K562 (cell line): Measurements from ENCODE around the gene ZDHHC24. TPM values are rescaled to one million over a fixed set of nuclear protein-coding genes. Genes with fewer than 3 reads are reported as not detected.

ENCODE experiments used
- BRD4 ChIP-seq: fragments of 200-600 bp; sonication (generic); IDR thresholded peaks from 2 replicates; pipeline ENCODE4 v1.6.1; 2017; ENCODE audit warnings: inconsistent platforms
- CREB1 ChIP-seq, 2 experiments: sonication (generic) in 1 of 2; formaldehyde crosslinking in 1 of 2; IDR thresholded peaks; 2 replicates each; pipeline versions ENCODE4 v1.6.1 to v1.8.0; 2012 to 2022; ENCODE audit warnings: inconsistent platforms in 1 of 2, mild to moderate bottlenecking in 1 of 2, missing genetic modification reagents in 1 of 2, moderate library complexity in 1 of 2
- CREM ChIP-seq: IDR thresholded peaks from 2 replicates; pipeline ENCODE4 v1.6.1; 2014; ENCODE audit warnings: antibody characterized with exemption, low read depth
- EGR1 ChIP-seq: fragments of 450-650 bp; conservative IDR thresholded peaks from 2 replicates; pipeline ENCODE4 v1.6.1; 2017; ENCODE audit warnings: mild to moderate bottlenecking
- EHMT2 ChIP-seq: fragments of 450-650 bp; IDR thresholded peaks from 2 replicates; pipeline ENCODE4 v1.6.1; 2018; ENCODE audit warnings: antibody characterized with exemption
- ESRRA ChIP-seq: fragments of 450-650 bp; IDR thresholded peaks from 2 replicates; pipeline ENCODE4 v1.6.1; 2014; ENCODE audit warnings: low read depth, mild to moderate bottlenecking, moderate library complexity, borderline replicate concordance
- MCM3 ChIP-seq: fragments of 450-650 bp; IDR thresholded peaks from 2 replicates; pipeline ENCODE4 v1.6.1; 2016
- MTF1 ChIP-seq: fragments of 250-450 bp; sonication (Bioruptor Pico); IDR thresholded peaks from 2 replicates; pipeline ENCODE4 v1.9.0; 2021; ENCODE audit warnings: moderate library complexity, mild to moderate bottlenecking, inconsistent platforms, borderline replicate concordance
- RBM15 ChIP-seq: fragments of 200-400 bp; formaldehyde crosslinking; IDR thresholded peaks from 2 replicates; pipeline ENCODE4 v1.6.1; 2018; ENCODE audit warnings: mild to moderate bottlenecking, low read length, moderate library complexity; ENCODE audit not compliant: insufficient read depth
- SP1 ChIP-seq: sonication (generic); formaldehyde crosslinking; IDR thresholded peaks from 2 replicates; pipeline ENCODE4 v1.8.1; 2022; ENCODE audit warnings: mild to moderate bottlenecking, missing genetic modification reagents
- ZNF239 ChIP-seq: fragments of 250-450 bp; sonication (Bioruptor Pico); IDR thresholded peaks from 2 replicates; pipeline ENCODE4 v1.4.0; 2020; ENCODE audit warnings: mild to moderate bottlenecking
- ZNF282 ChIP-seq: sonication (generic); formaldehyde crosslinking; IDR thresholded peaks from 2 replicates; pipeline ENCODE4 v1.8.1; 2023; ENCODE audit warnings: missing genetic modification reagents
- polyA plus RNA-seq, 8 experiments: library from polyadenylated mRNA; depleted of rRNA in 4 of 8; stranded (reverse) in 5 of 8; unstranded in 3 of 8; fragments of >200 nt; fragmentation: Nextera tagmentation in 2 of 8; fragmentation: Illumina TruSeq in 1 of 8; extraction: Ambion mirVana in 2 of 8; extraction: Trizol in 1 of 8; gene quantifications; 2 replicates each; pipeline versions ENCODE4 v1.2.1 to v1.2.3, GENCODE V29; 2011 to 2014; ENCODE audit warnings: inconsistent platforms in 1 of 8, missing spikeins in 1 of 8
- total RNA-seq, 7 experiments: library from RNA; depleted of rRNA in 6 of 7; stranded (reverse); fragments of >200 nt in 6 of 7; fragmentation: Illumina TruSeq in 2 of 7; extraction: Trizol in 2 of 7; gene quantifications; 2 replicates each; pipeline versions ENCODE4 v1.2.1 to v1.2.3, GENCODE V29; 2011 to 2021; ENCODE audit warnings: low replicate concordance in 1 of 7
- TF ChIP-seq, protein P1 (sequence below): IDR thresholded peaks from 2 replicates; pipeline ENCODE4 v1.6.1; 2011; ENCODE audit not compliant: insufficient read length; ENCODE audit errors: extremely low read depth
- TF ChIP-seq, protein P2 (sequence below), 2 experiments: IDR thresholded peaks; 2 replicates each; pipeline ENCODE4 v1.6.1; 2011; ENCODE audit warnings: borderline replicate concordance in 1 of 2, control low read depth in 1 of 2, low read depth in 1 of 2, low read length in 1 of 2, mild to moderate bottlenecking in 1 of 2, mixed read lengths in 1 of 2, moderate library complexity in 1 of 2; ENCODE audit not compliant: insufficient read depth in 1 of 2, insufficient read length in 1 of 2, poor library complexity in 1 of 2, severe bottlenecking in 1 of 2; ENCODE audit errors: extremely low read depth in 1 of 2
- TF ChIP-seq, protein P3 (sequence below): fragments of 450-650 bp; IDR thresholded peaks from 2 replicates; pipeline ENCODE4 v1.7.1; 2018; ENCODE audit warnings: mild to moderate bottlenecking, low read depth; ENCODE audit not compliant: partially characterized antibody
- TF ChIP-seq, protein P4 (sequence below), 2 experiments: fragments of 450-650 bp; IDR thresholded peaks; 2 replicates each; pipeline ENCODE4 v1.6.1; 2016
- TF ChIP-seq, protein P5 (sequence below): sonication (generic); formaldehyde crosslinking; IDR thresholded peaks from 2 replicates; pipeline ENCODE4 v1.8.0; 2023; ENCODE audit warnings: mild to moderate bottlenecking, missing genetic modification reagents

The ZDHHC24 gene
- total and polyA plus RNA-seq, 9 of the 15 experiments (the other 6 are each of a cell fraction or from before 2014, with no cell fraction given), result 0.45 to 11.2 (median 2.7) TPM

DNA sequence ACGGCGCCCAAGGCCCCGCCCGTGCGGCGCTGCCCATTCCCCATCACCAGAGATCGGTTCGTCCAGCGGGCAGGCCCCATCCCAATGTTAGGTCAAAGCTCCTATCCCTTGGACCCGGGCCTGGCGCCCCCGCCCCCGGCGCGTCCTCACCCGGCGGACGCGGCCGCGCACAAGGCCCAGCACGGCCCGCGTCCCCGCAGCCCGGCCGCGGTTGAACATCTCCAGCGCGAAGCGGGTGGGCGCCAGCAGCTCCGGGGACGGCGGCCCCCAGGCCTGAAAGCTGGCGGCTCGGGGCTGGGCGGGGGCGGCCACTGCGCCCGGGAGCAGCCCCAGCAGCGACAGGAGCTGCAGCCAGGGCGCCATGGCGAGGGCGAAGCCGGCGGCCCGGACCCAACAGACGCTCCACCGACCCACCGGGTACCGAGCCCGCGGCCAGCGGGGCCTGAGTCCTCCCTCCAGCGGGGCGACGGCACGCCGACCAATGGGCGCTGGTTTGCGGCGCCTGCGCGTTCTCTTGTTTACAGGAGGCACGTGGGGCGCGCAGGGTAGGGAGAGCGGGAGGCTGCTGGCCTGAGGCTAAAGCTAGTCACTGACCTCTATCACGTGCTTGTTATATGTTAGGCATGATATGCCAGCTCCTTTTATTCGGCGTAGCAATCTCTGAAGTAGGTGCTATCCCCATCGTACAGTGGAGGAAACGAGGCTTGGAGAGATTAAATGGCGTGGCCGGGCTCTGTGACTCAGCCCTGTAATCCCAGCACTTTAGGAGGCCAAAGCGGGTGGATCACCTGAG lies 22.5 kb upstream of the ZDHHC24 start, which contains the start of gene CTSF (continued):
- TF ChIP-seq SP1 (CRISPR knock-in tag), result no peak
- TF ChIP-seq, protein P1, sequence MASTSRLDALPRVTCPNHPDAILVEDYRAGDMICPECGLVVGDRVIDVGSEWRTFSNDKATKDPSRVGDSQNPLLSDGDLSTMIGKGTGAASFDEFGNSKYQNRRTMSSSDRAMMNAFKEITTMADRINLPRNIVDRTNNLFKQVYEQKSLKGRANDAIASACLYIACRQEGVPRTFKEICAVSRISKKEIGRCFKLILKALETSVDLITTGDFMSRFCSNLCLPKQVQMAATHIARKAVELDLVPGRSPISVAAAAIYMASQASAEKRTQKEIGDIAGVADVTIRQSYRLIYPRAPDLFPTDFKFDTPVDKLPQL, result no peak
- TF ChIP-seq ZNF282 (CRISPR knock-in tag), result no peak
- TF ChIP-seq, protein P2, sequence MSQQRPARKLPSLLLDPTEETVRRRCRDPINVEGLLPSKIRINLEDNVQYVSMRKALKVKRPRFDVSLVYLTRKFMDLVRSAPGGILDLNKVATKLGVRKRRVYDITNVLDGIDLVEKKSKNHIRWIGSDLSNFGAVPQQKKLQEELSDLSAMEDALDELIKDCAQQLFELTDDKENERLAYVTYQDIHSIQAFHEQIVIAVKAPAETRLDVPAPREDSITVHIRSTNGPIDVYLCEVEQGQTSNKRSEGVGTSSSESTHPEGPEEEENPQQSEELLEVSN (IDR thresholded peaks at IDR 0.05; ENCODE audit: borderline replicate concordance in 1 of 2, extremely low read depth in 1 of 2, insufficient read depth in 1 of 2, insufficient read length in 1 of 2, low read depth in 1 of 2, low read length in 1 of 2, poor library complexity in 1 of 2, severe bottlenecking in 1 of 2), result peak; percentile 97 to 98
- no peak for TF ChIP-seq ESRRA
- TF ChIP-seq MCM3, result no peak
- no peak for TF ChIP-seq MTF1
- TF ChIP-seq RBM15, result no peak
- no peak for TF ChIP-seq BRD4
- peak; percentile 32; the same call in 1 of the 2 replicates for TF ChIP-seq EGR1
- TF ChIP-seq, protein P3, sequence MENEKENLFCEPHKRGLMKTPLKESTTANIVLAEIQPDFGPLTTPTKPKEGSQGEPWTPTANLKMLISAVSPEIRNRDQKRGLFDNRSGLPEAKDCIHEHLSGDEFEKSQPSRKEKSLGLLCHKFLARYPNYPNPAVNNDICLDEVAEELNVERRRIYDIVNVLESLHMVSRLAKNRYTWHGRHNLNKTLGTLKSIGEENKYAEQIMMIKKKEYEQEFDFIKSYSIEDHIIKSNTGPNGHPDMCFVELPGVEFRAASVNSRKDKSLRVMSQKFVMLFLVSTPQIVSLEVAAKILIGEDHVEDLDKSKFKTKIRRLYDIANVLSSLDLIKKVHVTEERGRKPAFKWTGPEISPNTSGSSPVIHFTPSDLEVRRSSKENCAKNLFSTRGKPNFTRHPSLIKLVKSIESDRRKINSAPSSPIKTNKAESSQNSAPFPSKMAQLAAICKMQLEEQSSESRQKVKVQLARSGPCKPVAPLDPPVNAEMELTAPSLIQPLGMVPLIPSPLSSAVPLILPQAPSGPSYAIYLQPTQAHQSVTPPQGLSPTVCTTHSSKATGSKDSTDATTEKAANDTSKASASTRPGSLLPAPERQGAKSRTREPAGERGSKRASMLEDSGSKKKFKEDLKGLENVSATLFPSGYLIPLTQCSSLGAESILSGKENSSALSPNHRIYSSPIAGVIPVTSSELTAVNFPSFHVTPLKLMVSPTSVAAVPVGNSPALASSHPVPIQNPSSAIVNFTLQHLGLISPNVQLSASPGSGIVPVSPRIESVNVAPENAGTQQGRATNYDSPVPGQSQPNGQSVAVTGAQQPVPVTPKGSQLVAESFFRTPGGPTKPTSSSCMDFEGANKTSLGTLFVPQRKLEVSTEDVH, result no peak
- TF ChIP-seq ZNF239 (CRISPR knock-in tag), result no peak
- no peak for TF ChIP-seq CREB1 (IDR thresholded peaks at IDR 0.05)
- TF ChIP-seq CREB1 (CRISPR knock-in tag; IDR thresholded peaks at IDR 0.05), result peak; percentile 65
- no peak for TF ChIP-seq EHMT2
- TF ChIP-seq, protein P4, sequence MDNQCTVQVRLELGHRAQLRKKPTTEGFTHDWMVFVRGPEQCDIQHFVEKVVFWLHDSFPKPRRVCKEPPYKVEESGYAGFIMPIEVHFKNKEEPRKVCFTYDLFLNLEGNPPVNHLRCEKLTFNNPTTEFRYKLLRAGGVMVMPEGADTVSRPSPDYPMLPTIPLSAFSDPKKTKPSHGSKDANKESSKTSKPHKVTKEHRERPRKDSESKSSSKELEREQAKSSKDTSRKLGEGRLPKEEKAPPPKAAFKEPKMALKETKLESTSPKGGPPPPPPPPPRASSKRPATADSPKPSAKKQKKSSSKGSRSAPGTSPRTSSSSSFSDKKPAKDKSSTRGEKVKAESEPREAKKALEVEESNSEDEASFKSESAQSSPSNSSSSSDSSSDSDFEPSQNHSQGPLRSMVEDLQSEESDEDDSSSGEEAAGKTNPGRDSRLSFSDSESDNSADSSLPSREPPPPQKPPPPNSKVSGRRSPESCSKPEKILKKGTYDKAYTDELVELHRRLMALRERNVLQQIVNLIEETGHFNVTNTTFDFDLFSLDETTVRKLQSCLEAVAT (IDR thresholded peaks at IDR 0.05), result no peak
- TF ChIP-seq, protein P5, sequence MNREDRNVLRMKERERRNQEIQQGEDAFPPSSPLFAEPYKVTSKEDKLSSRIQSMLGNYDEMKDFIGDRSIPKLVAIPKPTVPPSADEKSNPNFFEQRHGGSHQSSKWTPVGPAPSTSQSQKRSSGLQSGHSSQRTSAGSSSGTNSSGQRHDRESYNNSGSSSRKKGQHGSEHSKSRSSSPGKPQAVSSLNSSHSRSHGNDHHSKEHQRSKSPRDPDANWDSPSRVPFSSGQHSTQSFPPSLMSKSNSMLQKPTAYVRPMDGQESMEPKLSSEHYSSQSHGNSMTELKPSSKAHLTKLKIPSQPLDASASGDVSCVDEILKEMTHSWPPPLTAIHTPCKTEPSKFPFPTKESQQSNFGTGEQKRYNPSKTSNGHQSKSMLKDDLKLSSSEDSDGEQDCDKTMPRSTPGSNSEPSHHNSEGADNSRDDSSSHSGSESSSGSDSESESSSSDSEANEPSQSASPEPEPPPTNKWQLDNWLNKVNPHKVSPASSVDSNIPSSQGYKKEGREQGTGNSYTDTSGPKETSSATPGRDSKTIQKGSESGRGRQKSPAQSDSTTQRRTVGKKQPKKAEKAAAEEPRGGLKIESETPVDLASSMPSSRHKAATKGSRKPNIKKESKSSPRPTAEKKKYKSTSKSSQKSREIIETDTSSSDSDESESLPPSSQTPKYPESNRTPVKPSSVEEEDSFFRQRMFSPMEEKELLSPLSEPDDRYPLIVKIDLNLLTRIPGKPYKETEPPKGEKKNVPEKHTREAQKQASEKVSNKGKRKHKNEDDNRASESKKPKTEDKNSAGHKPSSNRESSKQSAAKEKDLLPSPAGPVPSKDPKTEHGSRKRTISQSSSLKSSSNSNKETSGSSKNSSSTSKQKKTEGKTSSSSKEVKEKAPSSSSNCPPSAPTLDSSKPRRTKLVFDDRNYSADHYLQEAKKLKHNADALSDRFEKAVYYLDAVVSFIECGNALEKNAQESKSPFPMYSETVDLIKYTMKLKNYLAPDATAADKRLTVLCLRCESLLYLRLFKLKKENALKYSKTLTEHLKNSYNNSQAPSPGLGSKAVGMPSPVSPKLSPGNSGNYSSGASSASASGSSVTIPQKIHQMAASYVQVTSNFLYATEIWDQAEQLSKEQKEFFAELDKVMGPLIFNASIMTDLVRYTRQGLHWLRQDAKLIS (CRISPR knock-in tag), result no peak
- no peak for TF ChIP-seq CREM
